CD4-positive, alpha-beta T cell (primary cell): Measurements from ENCODE around the gene PPM1A. TPM values are rescaled to one million over a fixed set of nuclear protein-coding genes. Genes with fewer than 3 reads are reported as not detected.
"Not testable (repeated sequence)": the region's sequence is repeated elsewhere in the genome, so short reads cannot be mapped to it uniquely, and the experiment has no call there.

Experiments
- ATAC-seq: fragments of 200-7000 bp; cut with Tn5 transposase; one replicate; pipeline ENCODE4 v1.10.0; 2022; ENCODE audit warnings: mild to moderate bottlenecking; ENCODE audit not compliant: poor library complexity
- CTCF ChIA-PET: fragments of 350-600 bp; sonication (Branson Sonifier 250); formaldehyde crosslinking; loops from one replicate; lab custom pipeline; 2021; ENCODE audit warnings: antibody characterized with exemption, inconsistent platforms; lab: Charles Lee
- POLR2A ChIA-PET: fragments of 350-600 bp; sonication (Branson Sonifier 250); formaldehyde crosslinking; loops from one replicate; lab custom pipeline; 2021; ENCODE audit warnings: antibody characterized with exemption, inconsistent platforms; lab: Charles Lee
- DNase-seq, 14 experiments: peaks; one replicate each; pipeline ENCODE4 v3.0.0-alpha.2; 2013 to 2020; ENCODE audit warnings: mixed read lengths in 2 of 14
- H3K27ac ChIP-seq, 2 donors: one replicate each; pipeline versions ENCODE4 v1.5.1 to v1.7.0; 2013; ENCODE audit warnings: low read length in 2 of 2, low read depth in 1 of 2, mild to moderate bottlenecking in 1 of 2
- H3K27me3 ChIP-seq, 2 experiments: 1 replicate in 1 of 2; 2 replicates in 1 of 2; pipeline versions ENCODE4 v1.6.1 to v1.7.0; 2013; ENCODE audit warnings: low read length in 2 of 2, control low read depth in 1 of 2, mild to moderate bottlenecking in 1 of 2, moderate library complexity in 1 of 2; ENCODE audit not compliant: insufficient read depth in 2 of 2, control insufficient read depth in 1 of 2
- H3K36me3 ChIP-seq: one replicate; pipeline ENCODE4 v1.6.1; 2013; ENCODE audit warnings: low read length, control low read depth; ENCODE audit not compliant: insufficient read depth
- H3K4me1 ChIP-seq: one replicate; pipeline ENCODE4 v1.6.1; 2013; ENCODE audit warnings: low read length, control low read depth; ENCODE audit not compliant: insufficient read depth
- H3K4me3 ChIP-seq: one replicate; pipeline ENCODE4 v1.5.1; 2013; ENCODE audit warnings: mild to moderate bottlenecking, low read length, moderate library complexity
- H3K9me3 ChIP-seq, 2 experiments: 1 replicate in 1 of 2; 2 replicates in 1 of 2; pipeline versions ENCODE4 v1.6.1 to v1.7.0; 2013; ENCODE audit warnings: low read length in 2 of 2, mild to moderate bottlenecking in 2 of 2, control low read depth in 1 of 2, moderate library complexity in 1 of 2; ENCODE audit not compliant: control insufficient read depth in 1 of 2, insufficient read depth in 1 of 2
- H3K27ac Mint-ChIP-seq: one replicate; pipeline ENCODE4 v1.8.0; 2020; ENCODE audit warnings: mixed read lengths
- H3K27me3 Mint-ChIP-seq: one replicate; pipeline ENCODE4 v1.8.0; 2021; ENCODE audit warnings: mixed read lengths
- H3K36me3 Mint-ChIP-seq: one replicate; pipeline ENCODE4 v1.8.0; 2021; ENCODE audit warnings: low read depth, mixed read lengths
- H3K4me1 Mint-ChIP-seq: one replicate; pipeline ENCODE4 v1.8.0; 2021; ENCODE audit warnings: low read depth, mixed read lengths
- H3K4me3 Mint-ChIP-seq: one replicate; pipeline ENCODE4 v1.8.0; 2020; ENCODE audit warnings: mild to moderate bottlenecking, mixed read lengths
- H3K9me3 Mint-ChIP-seq: one replicate; pipeline ENCODE4 v1.8.0; 2020; ENCODE audit warnings: mixed read lengths
- CTCF ChIP-seq: fragments of 200-600 bp; IDR thresholded peaks from one replicate; pipeline ENCODE4 v1.8.0; 2022; ENCODE audit warnings: antibody characterized with exemption, mild to moderate bottlenecking
- intact Hi-C, 2 experiments: fragments of 100-400 bp; cut with DNase I in 1 of 2; cut with micrococcal nuclease in 1 of 2; formaldehyde crosslinking; loops; one replicate each; pipeline versions ENCODE4 v1.15.1 to v1.9.0; 2023 to 2025; cut with DNase I, micrococcal nuclease
- total RNA-seq, 174 experiments: library from RNA in 2 of 174; stranded (reverse) in 2 of 174; gene quantifications; one replicate each; pipeline ENCODE4 v1.2.3 and lab custom pipeline; 2021 to 2026

The PPM1A gene
- total RNA-seq, 2 experiments from 2014 or later = 96.9 to 97.2 TPM

- CTCF ChIA-PET = no interaction called here
These were observed 64.1 kb downstream of the PPM1A start for GRCh38 chr14:60313093-60313492.

GRCh38 chr14:60315196-60315990 is 66.4 kb downstream of the PPM1A start:
- Mint-ChIP-seq H3K36me3 (no peaks in the 10 kb centered on the region), H3K27ac (no peak overlapping the region), H3K27me3 (peaks cover 35% of the 10 kb centered on the region), H3K9me3 (no peaks in the 10 kb centered on the region), H3K4me1 (no peaks in the 10 kb centered on the region), H3K4me3 (no peak overlapping the region)
- no peak overlapping the region for H3K27ac ChIP-seq
- H3K9me3 ChIP-seq = peaks cover 0 to 3% of the 10 kb centered on the region in 2 experiments
- CTCF ChIA-PET = no interaction called here
- peaks cover 3 to 5% of the 10 kb centered on the region in 2 experiments for H3K27me3 ChIP-seq
- TF ChIP-seq CTCF = no peak
- no peaks in the 10 kb centered on the region for H3K4me1 ChIP-seq
- POLR2A ChIA-PET = interaction anchor here (0.6 kb wide), 1 partner anchor 12 kb away, joined by 3 read pairs; no protein-coding TSS in a partner anchor
- DNase-seq (no peak), ATAC-seq (no peak)
- no peaks in the 10 kb centered on the region for H3K36me3 ChIP-seq
- intact Hi-C loops = no loop called here
- no peak overlapping the region for H3K4me3 ChIP-seq

More at GRCh38 chr14:60313093-60313492, 64.1 kb downstream of the PPM1A start:
- POLR2A ChIA-PET = no interaction called here
- intact Hi-C loops = no loop called here
- Histone ChIP-seq H3K36me3 (no peaks in the 10 kb centered on the region), H3K27me3 (peaks cover 3 to 5% of the 10 kb centered on the region in 2 experiments), H3K4me1 (no peaks in the 10 kb centered on the region), H3K4me3 (no peak overlapping the region), H3K27ac (no peak overlapping the region), H3K9me3 (no peaks in the 10 kb centered on the region)
- no peak overlapping the region for H3K27ac Mint-ChIP-seq
- no peaks in the 10 kb centered on the region for H3K4me1 Mint-ChIP-seq
- no peak for TF ChIP-seq CTCF
- no peak overlapping the region for H3K4me3 Mint-ChIP-seq
- H3K36me3 Mint-ChIP-seq = no peaks in the 10 kb centered on the region
- no peak for ATAC-seq
- DNase-seq = no peak
- H3K27me3 Mint-ChIP-seq = peaks cover 27% of the 10 kb centered on the region
- no peaks in the 10 kb centered on the region for H3K9me3 Mint-ChIP-seq

- Histone ChIP-seq H3K4me3 (no peak overlapping the region), H3K27ac (no peak overlapping the region), H3K4me1 (no peaks in the 10 kb centered on the region), H3K27me3 (peaks cover 3 to 5% of the 10 kb centered on the region in 2 experiments), H3K36me3 (no peaks in the 10 kb centered on the region), H3K9me3 (peaks cover 0 to 3% of the 10 kb centered on the region in 2 experiments)
- Mint-ChIP-seq H3K9me3 (no peaks in the 10 kb centered on the region), H3K4me3 (no peak overlapping the region), H3K27me3 (peaks cover 41% of the 10 kb centered on the region), H3K27ac (no peak overlapping the region), H3K36me3 (no peaks in the 10 kb centered on the region), H3K4me1 (no peaks in the 10 kb centered on the region)
- CTCF ChIA-PET = no interaction called here
- ATAC-seq = no peak
- POLR2A ChIA-PET = no interaction called here
- intact Hi-C loops = no loop called here
- no peak for TF ChIP-seq CTCF
- DNase-seq = no peak
These were observed 68.6 kb downstream of the PPM1A start for GRCh38 chr14:60317609-60318008.

GRCh38 chr14:60320860-60321259 is 71.8 kb downstream of the PPM1A start:
- POLR2A ChIA-PET, H3K36me3 ChIP-seq, H3K36me3 Mint-ChIP-seq, H3K9me3 ChIP-seq, H3K4me1 Mint-ChIP-seq, H3K4me3 Mint-ChIP-seq, H3K4me3 ChIP-seq, H3K4me1 ChIP-seq, H3K9me3 Mint-ChIP-seq, ATAC-seq, H3K27ac ChIP-seq, H3K27ac Mint-ChIP-seq, DNase-seq, H3K27me3 ChIP-seq: not testable (repeated sequence)
- H3K27me3 Mint-ChIP-seq = peaks cover 22% of the 10 kb centered on the region
- CTCF ChIA-PET = interaction anchor here (1.0 kb wide), 1 partner anchor 11 kb away, joined by 4 read pairs; no protein-coding TSS in a partner anchor
- intact Hi-C loops = loop anchor here in 1 of 2 experiments (10.0 kb wide), 2 partner anchors 236 to 1136 kb away; partner anchors contain the start of gene DAAM1
